K562 (cell line): ENCODE measurements around the gene RNF25.

ENCODE experiments used
- CTCF ChIP-seq, 3 experiments: IDR thresholded peaks in 2 of 3; conservative IDR thresholded peaks in 1 of 3; 2 replicates each; pipeline ENCODE4 v1.5.1; 2011 to 2012; ENCODE audit warnings: low read length in 3 of 3, mild to moderate bottlenecking in 3 of 3, control low read depth in 2 of 3, improper control_type of control experiment in 1 of 3, inconsistent platforms in 1 of 3, low read depth in 1 of 3, mixed read lengths in 1 of 3, moderate library complexity in 1 of 3; ENCODE audit not compliant: insufficient read depth in 2 of 3
- HSF4 ChIP-seq: fragments of 250-450 bp; sonication (Bioruptor Pico); IDR thresholded peaks from 2 replicates; pipeline ENCODE4 v2.1.2; 2022; ENCODE audit warnings: mild to moderate bottlenecking, moderate library complexity, borderline replicate concordance
- MAZ ChIP-seq, 2 experiments: fragments of 450-650 bp in 1 of 2; sonication (generic) in 1 of 2; formaldehyde crosslinking; IDR thresholded peaks in 1 of 2; conservative IDR thresholded peaks in 1 of 2; 2 replicates each; pipeline versions ENCODE4 v1.4.0 to v1.5.0; 2020; ENCODE audit warnings: mild to moderate bottlenecking in 1 of 2, missing genetic modification reagents in 1 of 2
- MYC ChIP-seq, 2 experiments: fragments of 250-450 bp in 1 of 2; sonication (Bioruptor Pico) in 1 of 2; IDR thresholded peaks; 2 replicates each; pipeline versions ENCODE4 v1.5.1 to v1.6.1; 2012 to 2021; ENCODE audit warnings: low read depth in 2 of 2, borderline replicate concordance in 1 of 2, improper control_type of control experiment in 1 of 2, low read length in 1 of 2, mild to moderate bottlenecking in 1 of 2, moderate library complexity in 1 of 2
- PML ChIP-seq: IDR thresholded peaks from 2 replicates; pipeline ENCODE4 v1.6.1; 2012; ENCODE audit warnings: low read length, inconsistent platforms

- no peak for TF ChIP-seq MYC (IDR thresholded peaks at IDR 0.05; ENCODE audit: low read depth, low read length)
- no peak for TF ChIP-seq MYC (CRISPR knock-in tag; IDR thresholded peaks at IDR 0.05; ENCODE audit: borderline replicate concordance, low read depth)
- TF ChIP-seq MAZ (CRISPR knock-in tag; conservative IDR thresholded peaks at IDR 0.05 in 1 of 2, IDR thresholded peaks at IDR 0.05 in 1 of 2) = no peak
- peak in 1 of 3 experiments; percentile 13; a peak in 1 of 6 replicates for TF ChIP-seq CTCF (IDR thresholded peaks at IDR 0.05 in 2 of 3, conservative IDR thresholded peaks at IDR 0.05 in 1 of 3; ENCODE audit: insufficient read depth in 2 of 3, low read depth in 1 of 3, low read length in 3 of 3)
- no peak for TF ChIP-seq HSF4 (CRISPR knock-in tag)
- TF ChIP-seq PML = no peak
These were observed 53.5 kb downstream of the RNF25 start for GRCh38 chr2:218618102-218618860.
